HepG2 (cell line): Measurements from ENCODE around the gene SRXN1. TPM values are rescaled to one million over a fixed set of nuclear protein-coding genes. Genes with fewer than 3 reads are reported as not detected.

Experiments used
- CCAR2 ChIP-seq: fragments of 200-400 bp; formaldehyde crosslinking; optimal IDR thresholded peaks from 2 replicates; pipeline ENCODE3; 2018; ENCODE audit warnings: low read depth, mild to moderate bottlenecking, low read length, moderate library complexity
- HDAC2 ChIP-seq: sonication (generic); formaldehyde crosslinking; IDR thresholded peaks from 2 replicates; pipeline ENCODE4 v1.4.0; 2020; ENCODE audit warnings: missing genetic modification reagents
- HNF4A ChIP-seq: sonication (generic); formaldehyde crosslinking; IDR thresholded peaks from 2 replicates; pipeline ENCODE4 v1.4.0; 2020; ENCODE audit warnings: missing genetic modification reagents
- KAT2B ChIP-seq: fragments of 150-350 bp; IDR thresholded peaks from 2 replicates; pipeline ENCODE4 v1.6.1; 2014; ENCODE audit warnings: low read depth, low read length, borderline replicate concordance
- NFE2 ChIP-seq: sonication (generic); formaldehyde crosslinking; IDR thresholded peaks from 2 replicates; pipeline ENCODE4 v1.4.0; 2020; ENCODE audit warnings: missing genetic modification reagents
- PATZ1 ChIP-seq: sonication (generic); formaldehyde crosslinking; IDR thresholded peaks from 2 replicates; pipeline ENCODE4 v1.4.0; 2020; ENCODE audit warnings: missing genetic modification reagents
- RXRB ChIP-seq: IDR thresholded peaks from 2 replicates; pipeline ENCODE4 v1.6.1; 2016; ENCODE audit warnings: borderline replicate concordance, missing genetic modification reagents, missing compliant biosample characterization
- SRF ChIP-seq: IDR thresholded peaks from 2 replicates; pipeline ENCODE4 v1.6.1; 2011; ENCODE audit warnings: mild to moderate bottlenecking, low read depth, low read length, moderate library complexity
- SRSF1 ChIP-seq: fragments of 200-400 bp; formaldehyde crosslinking; optimal IDR thresholded peaks from 2 replicates; pipeline ENCODE3; 2017; ENCODE audit warnings: mild to moderate bottlenecking, low read depth, low read length, moderate library complexity
- STAT5B ChIP-seq: sonication (generic); formaldehyde crosslinking; IDR thresholded peaks from 2 replicates; pipeline ENCODE4 v1.4.0; 2020; ENCODE audit warnings: missing genetic modification reagents
- STAT6 ChIP-seq: sonication (generic); formaldehyde crosslinking; IDR thresholded peaks from 2 replicates; pipeline ENCODE4 v1.4.0; 2020; ENCODE audit warnings: missing genetic modification reagents, mild to moderate bottlenecking, borderline replicate concordance
- ZBTB25 ChIP-seq: IDR thresholded peaks from 2 replicates; pipeline ENCODE4 v1.6.1; 2018; ENCODE audit warnings: missing genetic modification reagents
- ZFYVE20 ChIP-seq: sonication (generic); formaldehyde crosslinking; IDR thresholded peaks from 2 replicates; pipeline ENCODE4 v1.8.0; 2023; ENCODE audit warnings: low read depth, mild to moderate bottlenecking, moderate library complexity, missing genetic modification reagents, borderline replicate concordance
- ZNF501 ChIP-seq: sonication (generic); formaldehyde crosslinking; IDR thresholded peaks from 2 replicates; pipeline ENCODE4 v1.5.1; 2020; ENCODE audit warnings: mild to moderate bottlenecking, moderate library complexity, missing genetic modification reagents
- ZNF580 ChIP-seq: IDR thresholded peaks from 2 replicates; pipeline ENCODE4 v1.6.1; 2016; ENCODE audit warnings: low read depth, borderline replicate concordance
- ZNF784 ChIP-seq: sonication (generic); formaldehyde crosslinking; IDR thresholded peaks from 2 replicates; pipeline ENCODE4 v1.5.1; 2020; ENCODE audit warnings: missing genetic modification reagents, mild to moderate bottlenecking, borderline replicate concordance
- ZXDC ChIP-seq: sonication (generic); formaldehyde crosslinking; IDR thresholded peaks from 2 replicates; pipeline ENCODE4 v1.5.0; 2020; ENCODE audit warnings: mild to moderate bottlenecking, missing genetic modification reagents
- polyA plus RNA-seq, 8 experiments: library from polyadenylated mRNA; depleted of rRNA in 3 of 8; stranded (reverse) in 7 of 8; unstranded in 1 of 8; fragments of >200 nt; fragmentation: Illumina TruSeq in 4 of 8; extraction: Trizol in 4 of 8; gene quantifications; 2 replicates each; pipeline versions ENCODE4 v1.2.1 to v1.2.3, GENCODE V29; 2011 to 2016; ENCODE audit warnings: low read depth in 4 of 8, missing spikeins in 1 of 8, mixed read lengths in 1 of 8; ENCODE audit not compliant: insufficient read depth in 1 of 8
- total RNA-seq, 5 experiments: library from RNA; depleted of rRNA; stranded (reverse); fragments of >200 nt; fragmentation: Illumina TruSeq; extraction: Trizol; gene quantifications; 2 replicates each; pipeline ENCODE4 v1.2.3, GENCODE V29; 2016; ENCODE audit warnings: low read depth in 1 of 5

The SRXN1 gene
- total and polyA plus RNA-seq, 2 of the 13 experiments (the other 11 are each of a cell fraction or from before 2014, with no cell fraction given): 29.9 to 87.7 TPM

GRCh38 chr20:675453-676314, 22.7 kb upstream of the SRXN1 start, which contains the start of gene SCRT2 (continued):
- no peak for TF ChIP-seq STAT6 (CRISPR knock-in tag)
- TF ChIP-seq HNF4A: no peak
- no peak for TF ChIP-seq SRF
- TF ChIP-seq ZBTB25 (CRISPR knock-in tag): peak; percentile 98; the same call in 1 of the 2 replicates
- TF ChIP-seq STAT5B (CRISPR knock-in tag): 0 out of 2 replicates have a peak, but pooled peaks have one; percentile 88
- TF ChIP-seq ZNF784 (CRISPR knock-in tag): peak; percentile 99
- TF ChIP-seq ZFYVE20 (CRISPR knock-in tag): peak; percentile 97
- TF ChIP-seq RXRB (CRISPR knock-in tag): peak; percentile 49; the same call in 1 of the 2 replicates
- peak; percentile 84 for TF ChIP-seq ZNF580
- no peak for TF ChIP-seq KAT2B
- TF ChIP-seq NFE2 (CRISPR knock-in tag): no peak
- no peak for TF ChIP-seq HDAC2 (CRISPR knock-in tag)
- TF ChIP-seq ZXDC: peak; percentile 97
- TF ChIP-seq ZNF501 (CRISPR knock-in tag): 0 out of 2 replicates have a peak, but pooled peaks have one; percentile 24
- TF ChIP-seq SRSF1: no peak
- TF ChIP-seq CCAR2: no peak
- TF ChIP-seq PATZ1 (CRISPR knock-in tag): peak; percentile 32; the same call in 1 of the 2 replicates
